Measurements from ENCODE around the gene ASF1B.

ASF1B gene

DNA sequence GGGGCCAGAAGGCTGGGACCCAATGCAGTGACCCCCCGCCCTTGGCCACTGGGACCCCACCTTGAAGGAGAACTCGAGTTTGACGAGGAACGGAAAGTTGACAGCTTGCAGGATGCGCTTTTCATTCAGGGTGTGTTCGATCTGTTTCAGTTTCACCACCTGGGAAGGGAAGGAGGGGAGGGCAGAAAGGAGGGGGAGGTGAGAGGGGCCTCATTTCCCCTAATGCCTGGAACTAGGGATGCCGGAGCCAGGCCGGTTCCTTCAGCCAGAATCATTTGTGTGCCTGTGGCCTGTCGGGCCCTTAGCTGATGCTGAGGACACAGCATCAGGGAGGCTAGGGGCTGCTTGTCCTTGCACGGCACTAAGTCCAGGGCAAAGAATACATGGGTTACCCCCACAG lies 33.6 kb downstream of the ASF1B start:
- Histone ChIP-seq H3K4me2 (ENCODE audit: low read length) (no peak overlapping the region), H3K36me3 (ENCODE audit: control insufficient read depth, insufficient read depth, low read length) (no peaks in the 10 kb centered on the region), H3K27ac (no peak overlapping the region), H3K9ac (no peak overlapping the region), H3K9me3 (ENCODE audit: control insufficient read depth, low read length) (no peaks in the 10 kb centered on the region), H3K27me3 (ENCODE audit: control insufficient read depth, insufficient read depth, low read length) (no peaks in the 10 kb centered on the region), H2AFZ (no peak overlapping the region), H3K79me2 (no peaks in the 10 kb centered on the region), H3K4me1 (no peaks in the 10 kb centered on the region), H3K4me3 (ENCODE audit: low read depth, low read length) (no peak overlapping the region)
- TF ChIP-seq, protein P1, sequence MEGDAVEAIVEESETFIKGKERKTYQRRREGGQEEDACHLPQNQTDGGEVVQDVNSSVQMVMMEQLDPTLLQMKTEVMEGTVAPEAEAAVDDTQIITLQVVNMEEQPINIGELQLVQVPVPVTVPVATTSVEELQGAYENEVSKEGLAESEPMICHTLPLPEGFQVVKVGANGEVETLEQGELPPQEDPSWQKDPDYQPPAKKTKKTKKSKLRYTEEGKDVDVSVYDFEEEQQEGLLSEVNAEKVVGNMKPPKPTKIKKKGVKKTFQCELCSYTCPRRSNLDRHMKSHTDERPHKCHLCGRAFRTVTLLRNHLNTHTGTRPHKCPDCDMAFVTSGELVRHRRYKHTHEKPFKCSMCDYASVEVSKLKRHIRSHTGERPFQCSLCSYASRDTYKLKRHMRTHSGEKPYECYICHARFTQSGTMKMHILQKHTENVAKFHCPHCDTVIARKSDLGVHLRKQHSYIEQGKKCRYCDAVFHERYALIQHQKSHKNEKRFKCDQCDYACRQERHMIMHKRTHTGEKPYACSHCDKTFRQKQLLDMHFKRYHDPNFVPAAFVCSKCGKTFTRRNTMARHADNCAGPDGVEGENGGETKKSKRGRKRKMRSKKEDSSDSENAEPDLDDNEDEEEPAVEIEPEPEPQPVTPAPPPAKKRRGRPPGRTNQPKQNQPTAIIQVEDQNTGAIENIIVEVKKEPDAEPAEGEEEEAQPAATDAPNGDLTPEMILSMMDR (IDR thresholded peaks at IDR 0.05): no peak

DNA sequence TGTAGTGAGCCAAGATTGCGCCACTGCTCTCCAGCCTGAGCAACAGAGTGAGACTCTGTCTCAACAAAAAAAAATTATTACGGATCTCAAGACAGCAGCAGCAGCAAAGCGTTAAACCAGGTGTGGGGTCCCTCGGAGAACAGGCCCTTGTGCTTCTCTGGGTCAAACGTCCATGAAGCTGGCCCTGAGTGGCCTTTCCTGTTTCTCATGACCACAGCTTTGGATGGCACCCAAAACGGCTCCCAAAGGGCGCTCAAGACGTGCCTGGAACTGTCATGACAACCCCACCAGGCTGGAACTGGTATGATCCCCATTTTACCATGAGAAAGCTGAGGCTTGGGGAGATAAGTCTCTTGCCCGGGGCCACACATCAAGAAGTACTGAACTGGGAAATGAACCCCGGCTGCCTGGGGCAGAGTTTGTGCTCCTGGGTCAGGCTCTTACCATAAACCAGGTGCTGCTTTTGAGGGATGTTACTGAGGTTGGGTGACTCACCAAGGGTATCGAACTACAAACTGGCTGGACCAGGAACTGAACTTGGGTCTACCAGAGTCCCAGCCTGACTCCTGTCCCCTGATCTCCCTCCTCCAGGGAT lies 34.2 kb downstream of the ASF1B start:
- Histone ChIP-seq H3K27ac (no peak overlapping the region), H3K4me2 (ENCODE audit: low read length) (no peak overlapping the region), H3K4me3 (ENCODE audit: low read depth, low read length) (no peak overlapping the region), H3K9me3 (ENCODE audit: control insufficient read depth, low read length) (no peaks in the 10 kb centered on the region), H3K79me2 (no peaks in the 10 kb centered on the region), H3K9ac (no peak overlapping the region), H3K27me3 (ENCODE audit: control insufficient read depth, insufficient read depth, low read length) (no peaks in the 10 kb centered on the region), H2AFZ (no peak overlapping the region), H3K36me3 (ENCODE audit: control insufficient read depth, insufficient read depth, low read length) (no peaks in the 10 kb centered on the region), H3K4me1 (no peaks in the 10 kb centered on the region)
- TF ChIP-seq, protein P1 (IDR thresholded peaks at IDR 0.05): no peak

DNA sequence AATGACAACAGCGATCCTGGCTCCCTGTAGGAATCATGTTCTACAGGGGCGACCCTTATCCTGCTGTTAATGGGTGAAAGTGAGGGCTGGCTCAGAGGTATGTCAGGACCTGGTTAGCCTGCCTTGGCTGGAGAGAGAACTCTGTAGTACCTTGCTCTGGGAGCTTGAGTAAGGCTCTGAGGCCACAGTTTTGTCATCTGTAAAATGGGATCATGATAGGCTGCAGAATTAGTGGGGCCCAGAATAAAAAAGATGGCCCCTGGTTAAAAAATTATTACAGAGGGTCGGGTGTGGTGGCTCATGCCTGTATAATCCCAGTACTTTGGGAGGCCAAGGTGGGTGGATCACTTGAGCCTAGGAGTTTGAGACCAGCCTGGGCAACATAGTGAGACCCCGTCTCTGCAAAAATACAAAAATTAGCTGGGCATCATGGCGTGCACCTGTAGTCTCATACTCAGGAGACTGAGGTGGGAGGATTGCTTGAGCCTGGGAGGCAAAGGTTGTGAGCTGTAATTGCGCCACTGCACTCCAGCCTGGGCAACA lies 35.3 kb downstream of the ASF1B start:
- H3K79me2 ChIP-seq: no peaks in the 10 kb centered on the region
- H3K36me3 ChIP-seq (ENCODE audit: control insufficient read depth, insufficient read depth, low read length): no peaks in the 10 kb centered on the region
- no peak overlapping the region for H3K27ac ChIP-seq
- H2AFZ ChIP-seq: no peak overlapping the region
- no peak overlapping the region for H3K4me2 ChIP-seq (ENCODE audit: low read length)
- H3K9ac ChIP-seq: no peak overlapping the region
- no peak overlapping the region for H3K4me3 ChIP-seq (ENCODE audit: low read depth, low read length)
- H3K27me3 ChIP-seq (ENCODE audit: control insufficient read depth, insufficient read depth, low read length): no peaks in the 10 kb centered on the region
- no peaks in the 10 kb centered on the region for H3K4me1 ChIP-seq
- H3K9me3 ChIP-seq (ENCODE audit: control insufficient read depth, low read length): no peaks in the 10 kb centered on the region
- TF ChIP-seq, protein P1 (IDR thresholded peaks at IDR 0.05): no peak

DNA sequence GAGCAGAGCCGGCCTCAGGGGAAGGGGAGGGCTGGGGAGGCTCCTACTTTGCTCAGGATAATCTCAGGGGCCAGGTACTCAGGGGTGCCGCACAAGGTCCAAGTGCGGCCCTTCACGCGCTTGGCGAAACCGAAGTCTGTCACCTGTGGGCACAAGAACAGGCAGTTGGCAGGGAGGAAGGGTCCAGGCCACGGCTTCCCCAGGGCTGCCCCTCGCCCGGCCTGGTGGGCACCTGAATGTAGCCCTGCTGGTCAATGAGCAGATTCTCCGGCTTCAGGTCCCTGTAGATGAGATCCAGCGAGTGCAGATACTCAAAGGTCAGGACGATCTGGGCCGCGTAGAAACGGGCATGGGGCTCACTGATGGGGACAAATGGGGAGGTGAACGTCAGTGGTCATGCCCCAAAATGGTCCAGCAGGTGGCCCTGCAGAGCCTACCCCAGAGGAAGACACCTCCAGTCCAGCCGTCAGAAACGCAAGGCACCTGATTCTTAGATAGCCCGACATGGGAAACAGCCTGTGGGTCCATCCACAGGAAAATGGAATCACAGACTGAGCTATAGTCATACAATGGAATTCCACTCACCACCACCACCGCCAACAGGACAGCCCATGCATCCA lies 38.7 kb downstream of the ASF1B start:
- Histone ChIP-seq H3K4me3 (ENCODE audit: low read depth, low read length) (no peak overlapping the region), H3K36me3 (ENCODE audit: control insufficient read depth, insufficient read depth, low read length) (no peaks in the 10 kb centered on the region), H3K27ac (no peak overlapping the region)

More for the DNA sequence above, 38.7 kb downstream of the ASF1B start:
- Histone ChIP-seq H3K79me2 (no peaks in the 10 kb centered on the region), H2AFZ (no peak overlapping the region), H3K9me3 (ENCODE audit: control insufficient read depth, low read length) (no peaks in the 10 kb centered on the region), H3K9ac (no peak overlapping the region), H3K4me1 (no peaks in the 10 kb centered on the region), H3K27me3 (ENCODE audit: control insufficient read depth, insufficient read depth, low read length) (no peaks in the 10 kb centered on the region), H3K4me2 (ENCODE audit: low read length) (no peak overlapping the region)
- TF ChIP-seq, protein P1 (IDR thresholded peaks at IDR 0.05): peak; percentile 22

All from parathyroid adenoma (tissue), 2 donors.